ENCODE results near the gene PPBP. TPM values are rescaled to one million over a fixed set of nuclear protein-coding genes. Genes with fewer than 3 reads are reported as not detected.

Gene PPBP
- total RNA-seq, 1 experiment from 2014 or later, result not detected

- no peak for TF ChIP-seq USF2 (CRISPR knock-in tag; IDR thresholded peaks at IDR 0.05)
- no peak for TF ChIP-seq NFATC4 (CRISPR knock-in tag; IDR thresholded peaks at IDR 0.05)
- no peak for TF ChIP-seq GRHL2 (CRISPR knock-in tag; IDR thresholded peaks at IDR 0.05; ENCODE audit: insufficient replicate concordance, severe bottlenecking)
- no peak for TF ChIP-seq ZNF263 (CRISPR knock-in tag; IDR thresholded peaks at IDR 0.05; ENCODE audit: low read depth)
- TF ChIP-seq ZNF396 (CRISPR knock-in tag; IDR thresholded peaks at IDR 0.05; ENCODE audit: borderline replicate concordance), result no peak
- TF ChIP-seq HMGA2 (CRISPR knock-in tag; IDR thresholded peaks at IDR 0.05), result no peak
- no peak for TF ChIP-seq ZNF416 (CRISPR knock-in tag; IDR thresholded peaks at IDR 0.05)
- TF ChIP-seq ERG (CRISPR knock-in tag; IDR thresholded peaks at IDR 0.05), result no peak
- TF ChIP-seq NFYB (CRISPR knock-in tag; conservative IDR thresholded peaks at IDR 0.05; ENCODE audit: low read depth), result no peak
These were observed 11.8 kb downstream of the PPBP start (continued) for GRCh38 chr4:73976217-73976616.

- Mint-ChIP-seq H3K27me3 (ENCODE audit: low read depth) (no peaks in the 10 kb centered on the region), H3K27ac (no peak overlapping the region), H3K4me1 (peaks cover 4% of the 10 kb centered on the region), H3K36me3 (peaks cover 43% of the 10 kb centered on the region), H3K4me3 (no peak overlapping the region), H3K9me3 (peaks cover 47% of the 10 kb centered on the region)
- ATAC-seq (no peak), DNase-seq (ENCODE audit: low spot score) (no peak)
- no peak for TF ChIP-seq ZNF671 (CRISPR knock-in tag; IDR thresholded peaks at IDR 0.05)
- no peak for TF ChIP-seq IRF1 (CRISPR knock-in tag; IDR thresholded peaks at IDR 0.05)
- no peak for TF ChIP-seq ERG (CRISPR knock-in tag; IDR thresholded peaks at IDR 0.05)
- no peak for TF ChIP-seq KAT7 (CRISPR knock-in tag; IDR thresholded peaks at IDR 0.05; ENCODE audit: borderline replicate concordance)
- TF ChIP-seq PRRX2 (CRISPR knock-in tag; IDR thresholded peaks at IDR 0.05), result no peak
- TF ChIP-seq ATF6 (CRISPR knock-in tag; IDR thresholded peaks at IDR 0.05), result no peak
- POLR2A ChIA-PET, result no interaction called here
- CTCF ChIA-PET, result interaction anchor here (1.2 kb wide), 1 partner anchor 9 kb away, joined by 3 read pairs; no protein-coding TSS in a partner anchor
These were observed 13.6 kb downstream of the PPBP start for GRCh38 chr4:73974352-73974751.

- H3K9me3 Mint-ChIP-seq, result peaks cover 45% of the 10 kb centered on the region
- H3K36me3 Mint-ChIP-seq, result peaks cover 40% of the 10 kb centered on the region
- H3K27ac Mint-ChIP-seq, result no peak overlapping the region
- DNase-seq (ENCODE audit: low spot score) (no peak), ATAC-seq (no peak)
- H3K27me3 Mint-ChIP-seq (ENCODE audit: low read depth), result no peaks in the 10 kb centered on the region
- ChIA-PET CTCF (no interaction called here), POLR2A (no interaction called here)
- H3K4me3 Mint-ChIP-seq, result no peak overlapping the region
- H3K4me1 Mint-ChIP-seq, result no peaks in the 10 kb centered on the region
- TF ChIP-seq ERG (CRISPR knock-in tag; IDR thresholded peaks at IDR 0.05) (no peak), E2F1 (CRISPR knock-in tag; IDR thresholded peaks at IDR 0.05) (no peak), SMAD4 (CRISPR knock-in tag; IDR thresholded peaks at IDR 0.05) (no peak), ZNF396 (CRISPR knock-in tag; IDR thresholded peaks at IDR 0.05; ENCODE audit: borderline replicate concordance) (no peak), IRF2 (CRISPR knock-in tag; IDR thresholded peaks at IDR 0.05; ENCODE audit: borderline replicate concordance, low read depth) (no peak), NR1H2 (CRISPR knock-in tag; IDR thresholded peaks at IDR 0.05) (no peak), ETV6 (CRISPR knock-in tag; IDR thresholded peaks at IDR 0.05) (no peak), ZNF281 (CRISPR knock-in tag; IDR thresholded peaks at IDR 0.05) (no peak), CREM (CRISPR knock-in tag; IDR thresholded peaks at IDR 0.05) (no peak), GTF2I (CRISPR knock-in tag; conservative IDR thresholded peaks at IDR 0.05) (no peak), PRRX2 (CRISPR knock-in tag; IDR thresholded peaks at IDR 0.05) (no peak), FOXJ3 (CRISPR knock-in tag; IDR thresholded peaks at IDR 0.05; ENCODE audit: borderline replicate concordance) (no peak)
These were observed 17.0 kb downstream of the PPBP start for GRCh38 chr4:73970945-73971344.
